Neural cell (in vitro differentiated cells): ENCODE measurements around the gene ADK. TPM values are rescaled to one million over a fixed set of nuclear protein-coding genes. Genes with fewer than 3 reads are reported as not detected.

ENCODE experiments used
- H2AFZ ChIP-seq: fragments of 200-600, 300-800 bp; sonication (generic), shearing (Covaris generic); 2 replicates; pipeline ENCODE4 v1.6.0; 2014; ENCODE audit warnings: low read depth, mild to moderate bottlenecking, antibody characterized with exemption, low read length, moderate library complexity
- H3F3A ChIP-seq: fragments of 200-600 bp; shearing (Covaris generic); 2 replicates; pipeline ENCODE4 v1.6.1; 2016; ENCODE audit warnings: mild to moderate bottlenecking, moderate library complexity, mixed read lengths, antibody characterized with exemption, low read length; ENCODE audit not compliant: insufficient read depth, poor library complexity, severe bottlenecking
- H3K27ac ChIP-seq: fragments of 200-600, 300-800 bp; sonication (generic), shearing (Covaris generic); 2 replicates; pipeline ENCODE4 v1.5.1; 2014; ENCODE audit warnings: mild to moderate bottlenecking, low read length, moderate library complexity
- H3K27me3 ChIP-seq: fragments of 300-800, 200-600 bp; sonication (generic), shearing (Covaris generic); 2 replicates; pipeline ENCODE4 v1.6.0; 2014; ENCODE audit warnings: mild to moderate bottlenecking, low read depth, low read length, moderate library complexity; ENCODE audit not compliant: insufficient read depth
- H3K36me3 ChIP-seq: fragments of 300-800, 200-600 bp; sonication (generic), shearing (Covaris generic); 2 replicates; pipeline ENCODE4 v1.5.1; 2014; ENCODE audit warnings: mild to moderate bottlenecking, antibody characterized with exemption, low read length, moderate library complexity; ENCODE audit not compliant: insufficient read depth
- H3K4me2 ChIP-seq: fragments of 300-800, 200-600 bp; sonication (generic), shearing (Covaris generic); 2 replicates; pipeline ENCODE4 v1.6.0; 2014; ENCODE audit warnings: mild to moderate bottlenecking, low read length
- H3K4me3 ChIP-seq: fragments of 300-800, 200-600 bp; sonication (generic), shearing (Covaris generic); 2 replicates; pipeline ENCODE4 v1.5.1; 2014; ENCODE audit warnings: mild to moderate bottlenecking, low read length, moderate library complexity
- H3K79me2 ChIP-seq: fragments of 200-600 bp; shearing (Covaris generic); replicated peaks from 2 replicates; pipeline ENCODE4 v1.6.0; 2014; ENCODE audit warnings: mild to moderate bottlenecking, low read length, moderate library complexity; ENCODE audit not compliant: insufficient read depth
- H3K9ac ChIP-seq: fragments of 300-800, 200-600 bp; sonication (generic), shearing (Covaris generic); 2 replicates; pipeline ENCODE4 v1.6.1; 2016; ENCODE audit warnings: mild to moderate bottlenecking, low read length, mixed read lengths
- H3K9me2 ChIP-seq: fragments of 200-600 bp; shearing (Covaris generic); 2 replicates; pipeline ENCODE4 v1.6.1; 2016; ENCODE audit warnings: mild to moderate bottlenecking, low read length, mixed read lengths; ENCODE audit not compliant: insufficient read depth
- H3K9me3 ChIP-seq: fragments of 200-600, 300-800 bp; sonication (generic), shearing (Covaris generic); 2 replicates; pipeline ENCODE4 v1.6.1; 2016; ENCODE audit warnings: mild to moderate bottlenecking, mixed run types, low read length, moderate library complexity, mixed read lengths
- H4K20me1 ChIP-seq: fragments of 200-600 bp; shearing (Covaris generic); 2 replicates; pipeline ENCODE4 v1.6.1; 2016; ENCODE audit warnings: mild to moderate bottlenecking, mixed run types; ENCODE audit not compliant: insufficient read depth
- EP300 ChIP-seq: fragments of 450-650 bp; conservative IDR thresholded peaks from 2 replicates; pipeline ENCODE4 v1.6.1; 2014; ENCODE audit warnings: antibody characterized with exemption, mild to moderate bottlenecking, moderate library complexity; ENCODE audit not compliant: poor library complexity, severe bottlenecking
- EZH2 ChIP-seq: fragments of 200-600, 300-800 bp; shearing (Covaris generic), sonication (generic); IDR thresholded peaks from 2 replicates; pipeline ENCODE4 v1.6.1; 2014; ENCODE audit warnings: antibody characterized with exemption, low read length, borderline replicate concordance, mild to moderate bottlenecking; ENCODE audit not compliant: insufficient read depth, poor library complexity, severe bottlenecking
- MXI1 ChIP-seq: fragments of 450-650 bp; conservative IDR thresholded peaks from 2 replicates; pipeline ENCODE4 v1.6.1; 2014; ENCODE audit warnings: antibody characterized with exemption, mild to moderate bottlenecking; ENCODE audit not compliant: poor library complexity, severe bottlenecking
- POLR2AphosphoS5 ChIP-seq: IDR thresholded peaks from 2 replicates; pipeline ENCODE4 v1.6.1; 2012
- RAD21 ChIP-seq: fragments of 450-650 bp; conservative IDR thresholded peaks from 2 replicates; pipeline ENCODE4 v1.6.1; 2014; ENCODE audit warnings: antibody characterized with exemption, mild to moderate bottlenecking, moderate library complexity
- SMC3 ChIP-seq: fragments of 450-650 bp; conservative IDR thresholded peaks from 2 replicates; pipeline ENCODE4 v1.6.1; 2014; ENCODE audit warnings: antibody characterized with exemption, mild to moderate bottlenecking, moderate library complexity; ENCODE audit not compliant: poor library complexity
- TAF1 ChIP-seq: IDR thresholded peaks from 2 replicates; pipeline ENCODE4 v1.6.1; 2012; ENCODE audit warnings: low read depth
- polyA plus RNA-seq: library from polyadenylated mRNA; depleted of rRNA; stranded (reverse); fragments of >200 nt; gene quantifications from 2 replicates; pipeline ENCODE4 v1.2.3, GENCODE V29; 2014
- TF ChIP-seq, protein P1 (sequence below): IDR thresholded peaks from 2 replicates; pipeline ENCODE4 v1.6.1; 2012; ENCODE audit warnings: borderline replicate concordance
- TF ChIP-seq, protein P2 (sequence below): fragments of 450-650 bp; IDR thresholded peaks from 2 replicates; pipeline ENCODE4 v1.5.1; 2014; ENCODE audit warnings: antibody characterized with exemption, mild to moderate bottlenecking, moderate library complexity; ENCODE audit not compliant: poor library complexity, severe bottlenecking

The ADK gene
- polyA plus RNA-seq, 1 donor from 2014 or later, result 19.5 TPM

DNA sequence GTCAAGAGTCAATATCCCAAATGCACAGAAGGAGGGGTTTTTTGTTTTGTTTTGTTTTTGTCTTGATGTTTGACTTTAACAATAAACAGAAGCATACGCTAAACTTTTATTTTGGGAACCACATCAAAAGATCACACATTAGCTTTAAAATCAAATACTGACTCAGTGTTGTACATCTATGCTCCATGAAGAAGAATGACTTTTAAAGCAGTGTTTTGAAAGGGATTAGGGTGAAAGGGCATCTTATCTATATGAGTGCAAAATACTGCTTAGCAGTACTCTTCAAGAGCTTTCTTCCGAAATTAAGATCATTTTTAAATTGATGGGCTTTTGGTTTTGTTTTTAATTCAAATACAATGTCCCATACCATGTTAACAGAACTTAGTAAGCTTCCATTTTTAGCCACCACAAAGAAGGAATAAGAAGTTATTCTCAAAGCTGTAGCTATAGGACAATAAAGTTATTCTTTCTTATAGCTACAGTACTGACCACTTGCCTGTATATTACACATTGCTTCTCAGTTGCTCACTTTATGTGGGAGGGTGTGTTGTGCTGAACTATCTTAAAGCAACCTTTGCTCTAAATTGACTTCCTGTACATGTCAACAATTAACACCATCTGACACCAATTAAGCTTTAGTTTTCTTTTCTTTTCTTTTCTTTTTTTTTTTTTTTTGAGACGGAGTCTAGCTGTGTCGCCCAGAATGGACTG, 531.1 kb downstream of the ADK start:
- Histone ChIP-seq H3K9me3 (no peaks in the 10 kb centered on the region), H4K20me1 (no peaks in the 10 kb centered on the region), H3K4me2 (no peak overlapping the region), H2AFZ (no peak overlapping the region), H3K9me2 (no peaks in the 10 kb centered on the region), H3K4me3 (no peak overlapping the region), H3K36me3 (no peaks in the 10 kb centered on the region), H3K9ac (no peak overlapping the region), H3K27ac (no peak overlapping the region), H3F3A (no peaks in the 10 kb centered on the region), H3K79me2 (no peaks in the 10 kb centered on the region), H3K27me3 (no peaks in the 10 kb centered on the region)
- no peak for TF ChIP-seq EZH2
- TF ChIP-seq SMC3, result no peak
- TF ChIP-seq MXI1, result no peak
- TF ChIP-seq, protein P1, sequence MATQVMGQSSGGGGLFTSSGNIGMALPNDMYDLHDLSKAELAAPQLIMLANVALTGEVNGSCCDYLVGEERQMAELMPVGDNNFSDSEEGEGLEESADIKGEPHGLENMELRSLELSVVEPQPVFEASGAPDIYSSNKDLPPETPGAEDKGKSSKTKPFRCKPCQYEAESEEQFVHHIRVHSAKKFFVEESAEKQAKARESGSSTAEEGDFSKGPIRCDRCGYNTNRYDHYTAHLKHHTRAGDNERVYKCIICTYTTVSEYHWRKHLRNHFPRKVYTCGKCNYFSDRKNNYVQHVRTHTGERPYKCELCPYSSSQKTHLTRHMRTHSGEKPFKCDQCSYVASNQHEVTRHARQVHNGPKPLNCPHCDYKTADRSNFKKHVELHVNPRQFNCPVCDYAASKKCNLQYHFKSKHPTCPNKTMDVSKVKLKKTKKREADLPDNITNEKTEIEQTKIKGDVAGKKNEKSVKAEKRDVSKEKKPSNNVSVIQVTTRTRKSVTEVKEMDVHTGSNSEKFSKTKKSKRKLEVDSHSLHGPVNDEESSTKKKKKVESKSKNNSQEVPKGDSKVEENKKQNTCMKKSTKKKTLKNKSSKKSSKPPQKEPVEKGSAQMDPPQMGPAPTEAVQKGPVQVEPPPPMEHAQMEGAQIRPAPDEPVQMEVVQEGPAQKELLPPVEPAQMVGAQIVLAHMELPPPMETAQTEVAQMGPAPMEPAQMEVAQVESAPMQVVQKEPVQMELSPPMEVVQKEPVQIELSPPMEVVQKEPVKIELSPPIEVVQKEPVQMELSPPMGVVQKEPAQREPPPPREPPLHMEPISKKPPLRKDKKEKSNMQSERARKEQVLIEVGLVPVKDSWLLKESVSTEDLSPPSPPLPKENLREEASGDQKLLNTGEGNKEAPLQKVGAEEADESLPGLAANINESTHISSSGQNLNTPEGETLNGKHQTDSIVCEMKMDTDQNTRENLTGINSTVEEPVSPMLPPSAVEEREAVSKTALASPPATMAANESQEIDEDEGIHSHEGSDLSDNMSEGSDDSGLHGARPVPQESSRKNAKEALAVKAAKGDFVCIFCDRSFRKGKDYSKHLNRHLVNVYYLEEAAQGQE, result no peak
- no peak for TF ChIP-seq RAD21
- no peak for TF ChIP-seq EP300
- no peak for TF ChIP-seq TAF1
- TF ChIP-seq, protein P2, sequence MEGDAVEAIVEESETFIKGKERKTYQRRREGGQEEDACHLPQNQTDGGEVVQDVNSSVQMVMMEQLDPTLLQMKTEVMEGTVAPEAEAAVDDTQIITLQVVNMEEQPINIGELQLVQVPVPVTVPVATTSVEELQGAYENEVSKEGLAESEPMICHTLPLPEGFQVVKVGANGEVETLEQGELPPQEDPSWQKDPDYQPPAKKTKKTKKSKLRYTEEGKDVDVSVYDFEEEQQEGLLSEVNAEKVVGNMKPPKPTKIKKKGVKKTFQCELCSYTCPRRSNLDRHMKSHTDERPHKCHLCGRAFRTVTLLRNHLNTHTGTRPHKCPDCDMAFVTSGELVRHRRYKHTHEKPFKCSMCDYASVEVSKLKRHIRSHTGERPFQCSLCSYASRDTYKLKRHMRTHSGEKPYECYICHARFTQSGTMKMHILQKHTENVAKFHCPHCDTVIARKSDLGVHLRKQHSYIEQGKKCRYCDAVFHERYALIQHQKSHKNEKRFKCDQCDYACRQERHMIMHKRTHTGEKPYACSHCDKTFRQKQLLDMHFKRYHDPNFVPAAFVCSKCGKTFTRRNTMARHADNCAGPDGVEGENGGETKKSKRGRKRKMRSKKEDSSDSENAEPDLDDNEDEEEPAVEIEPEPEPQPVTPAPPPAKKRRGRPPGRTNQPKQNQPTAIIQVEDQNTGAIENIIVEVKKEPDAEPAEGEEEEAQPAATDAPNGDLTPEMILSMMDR, result no peak
- no peak for TF ChIP-seq POLR2AphosphoS5

DNA sequence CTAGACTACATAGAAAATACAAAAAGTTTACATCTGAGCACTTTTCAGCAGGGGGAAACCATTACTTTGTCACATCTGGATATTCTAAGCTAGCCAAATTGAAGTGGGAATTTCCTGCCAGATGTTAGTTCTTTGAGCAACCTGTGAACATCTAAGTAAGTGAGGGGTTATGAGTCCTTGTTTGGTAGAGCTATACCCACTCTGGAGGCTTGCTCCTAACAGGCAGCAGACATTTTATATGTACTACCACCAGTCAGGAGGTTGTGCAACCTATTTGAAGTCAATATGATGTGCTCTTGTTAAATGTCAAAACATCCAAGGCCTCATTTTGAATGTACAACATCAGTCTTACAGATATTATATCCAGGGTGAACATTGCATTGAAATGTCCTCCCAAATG, 532.0 kb downstream of the ADK start:
- Histone ChIP-seq H3K4me2 (no peak overlapping the region), H3K9me3 (no peaks in the 10 kb centered on the region), H3K79me2 (no peaks in the 10 kb centered on the region), H3K36me3 (no peaks in the 10 kb centered on the region), H3F3A (no peaks in the 10 kb centered on the region), H3K9me2 (no peaks in the 10 kb centered on the region), H4K20me1 (no peaks in the 10 kb centered on the region), H3K4me3 (no peak overlapping the region), H2AFZ (no peak overlapping the region), H3K9ac (no peak overlapping the region), H3K27ac (no peak overlapping the region), H3K27me3 (no peaks in the 10 kb centered on the region)
- TF ChIP-seq EP300, result no peak
- no peak for TF ChIP-seq MXI1
- no peak for TF ChIP-seq RAD21
- no peak for TF ChIP-seq EZH2
- TF ChIP-seq, protein P1, result no peak
